Stimulated activated naive CD8-positive, alpha-beta T cell treated with anti-CD3 and anti-CD28 coated beads, Interleukin-15, Interleukin-2, amounts not matched to agents 100 ng/mL and 50 ng/mL, for 24 hours (primary cell): ENCODE results near the gene AGBL2.

ENCODE experiments used
- H3K27ac Mint-ChIP-seq: one replicate; pipeline ENCODE4 v1.8.0; 2021; ENCODE audit warnings: mild to moderate bottlenecking, mixed read lengths
- H3K27me3 Mint-ChIP-seq: one replicate; pipeline ENCODE4 v1.8.0; 2021; ENCODE audit warnings: mixed read lengths
- H3K36me3 Mint-ChIP-seq: one replicate; pipeline ENCODE4 v1.8.0; 2021; ENCODE audit warnings: low read depth, mixed read lengths
- H3K4me1 Mint-ChIP-seq: one replicate; pipeline ENCODE4 v1.8.0; 2021; ENCODE audit warnings: low read depth, mixed read lengths
- H3K4me3 Mint-ChIP-seq: one replicate; pipeline ENCODE4 v1.8.0; 2021; ENCODE audit warnings: mild to moderate bottlenecking, mixed read lengths
- H3K9me3 Mint-ChIP-seq: one replicate; pipeline ENCODE4 v1.8.0; 2021; ENCODE audit warnings: mixed read lengths

The AGBL2 gene

GRCh38 chr11:47626234-47626633 is 88.9 kb downstream of the AGBL2 start:
- H3K4me3 Mint-ChIP-seq, result no peak overlapping the region
- H3K36me3 Mint-ChIP-seq, result peaks cover 60% of the 10 kb centered on the region
- H3K27me3 Mint-ChIP-seq, result no peaks in the 10 kb centered on the region
- H3K9me3 Mint-ChIP-seq, result no peaks in the 10 kb centered on the region
- H3K4me1 Mint-ChIP-seq, result no peaks in the 10 kb centered on the region
- no peak overlapping the region for H3K27ac Mint-ChIP-seq

GRCh38 chr11:47620836-47621378 is 94.3 kb downstream of the AGBL2 start:
- Mint-ChIP-seq H3K4me1 (no peaks in the 10 kb centered on the region), H3K27me3 (no peaks in the 10 kb centered on the region), H3K4me3 (no peak overlapping the region), H3K36me3 (peaks cover 45% of the 10 kb centered on the region), H3K27ac (no peak overlapping the region), H3K9me3 (no peaks in the 10 kb centered on the region)

- no peaks in the 10 kb centered on the region for H3K9me3 Mint-ChIP-seq
Observed at GRCh38 chr11:47617417-47617809, 97.8 kb downstream of the AGBL2 start.

GRCh38 chr11:47616726-47617416 is 98.3 kb downstream of the AGBL2 start:
- H3K27ac Mint-ChIP-seq, result no peak overlapping the region
- no peaks in the 10 kb centered on the region for H3K27me3 Mint-ChIP-seq
- H3K36me3 Mint-ChIP-seq, result peaks cover 30% of the 10 kb centered on the region
- H3K4me1 Mint-ChIP-seq, result peaks cover under 1% of the 10 kb centered on the region
- no peak overlapping the region for H3K4me3 Mint-ChIP-seq
- H3K9me3 Mint-ChIP-seq, result no peaks in the 10 kb centered on the region

More at GRCh38 chr11:47617417-47617809, 97.8 kb downstream of the AGBL2 start:
- Mint-ChIP-seq H3K4me3 (no peak overlapping the region), H3K27ac (no peak overlapping the region), H3K27me3 (no peaks in the 10 kb centered on the region), H3K36me3 (peaks cover 35% of the 10 kb centered on the region), H3K4me1 (no peaks in the 10 kb centered on the region)

GRCh38 chr11:47615249-47615648 is 99.9 kb downstream of the AGBL2 start:
- Mint-ChIP-seq H3K4me1 (peaks cover 5% of the 10 kb centered on the region), H3K4me3 (no peak overlapping the region), H3K9me3 (no peaks in the 10 kb centered on the region), H3K27me3 (no peaks in the 10 kb centered on the region), H3K36me3 (peaks cover 23% of the 10 kb centered on the region), H3K27ac (no peak overlapping the region)

- Mint-ChIP-seq H3K27ac (no peak overlapping the region), H3K9me3 (no peaks in the 10 kb centered on the region), H3K36me3 (peaks cover 4% of the 10 kb centered on the region), H3K4me3 (no peak overlapping the region), H3K27me3 (no peaks in the 10 kb centered on the region), H3K4me1 (peaks cover 5% of the 10 kb centered on the region)
Observed at GRCh38 chr11:47611348-47611794, 103.8 kb downstream of the AGBL2 start.

- no peaks in the 10 kb centered on the region for H3K36me3 Mint-ChIP-seq
- H3K4me1 Mint-ChIP-seq, result peaks cover 5% of the 10 kb centered on the region
- H3K27ac Mint-ChIP-seq, result no peak overlapping the region
- no peak overlapping the region for H3K4me3 Mint-ChIP-seq
- H3K27me3 Mint-ChIP-seq, result no peaks in the 10 kb centered on the region
- H3K9me3 Mint-ChIP-seq, result no peaks in the 10 kb centered on the region
Observed at GRCh38 chr11:47609675-47610074, 105.5 kb downstream of the AGBL2 start.
